Ishikawa (cell line): ENCODE data around the gene MAP4K3.

ENCODE experiments used
- CEBPB ChIP-seq: IDR thresholded peaks from 2 replicates; pipeline ENCODE4 v1.6.1; 2012
- CREB1 ChIP-seq: IDR thresholded peaks from 2 replicates; pipeline ENCODE4 v1.6.1; 2012; ENCODE audit warnings: low read depth
- EGR1 ChIP-seq: IDR thresholded peaks from 2 replicates; pipeline ENCODE4 v1.6.1; 2012
- EP300 ChIP-seq: IDR thresholded peaks from 2 replicates; pipeline ENCODE4 v1.6.1; 2012; ENCODE audit warnings: borderline replicate concordance
- FOXM1 ChIP-seq: IDR thresholded peaks from 2 replicates; pipeline ENCODE4 v1.6.1; 2012; ENCODE audit warnings: low read depth, borderline replicate concordance
- NFIC ChIP-seq: IDR thresholded peaks from 2 replicates; pipeline ENCODE4 v1.6.1; 2012
- RAD21 ChIP-seq: IDR thresholded peaks from 2 replicates; pipeline ENCODE4 v1.6.1; 2012; ENCODE audit warnings: low read depth
- TAF1 ChIP-seq: IDR thresholded peaks from 2 replicates; pipeline ENCODE4 v1.6.1; 2012; ENCODE audit warnings: low read depth, mild to moderate bottlenecking
- TCF12 ChIP-seq: IDR thresholded peaks from 2 replicates; pipeline ENCODE4 v1.6.1; 2012; ENCODE audit warnings: low read depth
- TEAD4 ChIP-seq: IDR thresholded peaks from 2 replicates; pipeline ENCODE4 v1.6.1; 2012
- YY1 ChIP-seq: IDR thresholded peaks from 2 replicates; pipeline ENCODE4 v1.6.1; 2012; ENCODE audit warnings: low read depth
- ZBTB7A ChIP-seq: IDR thresholded peaks from 2 replicates; pipeline ENCODE4 v1.6.1; 2012; ENCODE audit warnings: low read depth
- TF ChIP-seq, protein P1 (sequence below): IDR thresholded peaks from 2 replicates; pipeline ENCODE4 v1.6.1; 2012; ENCODE audit warnings: low read depth, mild to moderate bottlenecking
- TF ChIP-seq, protein P2 (sequence below): IDR thresholded peaks from 2 replicates; pipeline ENCODE4 v1.6.1; 2012
- TF ChIP-seq, protein P3 (sequence below): IDR thresholded peaks from 2 replicates; pipeline ENCODE4 v1.6.1; 2012

Gene MAP4K3

DNA sequence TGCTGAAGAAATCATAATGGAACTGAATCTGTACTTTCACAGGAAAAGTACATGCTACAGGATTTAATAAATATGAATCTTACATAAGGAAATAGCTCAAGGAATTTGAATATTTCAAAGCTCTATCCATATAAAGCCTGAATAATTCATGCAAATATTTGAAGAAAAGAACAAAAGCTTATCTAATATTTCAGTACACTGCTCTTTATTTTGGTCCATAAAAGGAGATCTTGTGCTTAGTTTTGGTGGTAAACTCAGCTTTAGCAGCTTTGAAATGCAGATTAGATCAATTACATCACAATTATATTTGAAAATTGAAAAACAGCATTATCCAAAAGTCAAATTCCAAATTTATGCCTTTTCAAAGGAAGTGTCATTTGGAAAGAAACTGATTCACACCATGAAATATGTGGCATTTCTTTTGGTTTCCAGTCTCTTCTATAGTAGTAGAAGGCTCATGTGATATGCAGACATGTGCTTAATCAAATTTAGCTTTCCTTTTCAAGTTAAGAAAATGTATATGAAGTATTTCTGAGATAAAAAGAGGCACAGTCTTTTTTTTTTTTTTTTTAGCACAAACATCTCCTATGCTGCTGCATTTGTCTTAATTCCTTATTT, 42.1 kb upstream of the MAP4K3 start:
- TF ChIP-seq YY1 (no peak), ZBTB7A (no peak), EGR1 (no peak), FOXM1 (no peak), RAD21 (no peak), TCF12 (no peak), EP300 (no peak), NFIC (no peak), TEAD4 (no peak)

DNA sequence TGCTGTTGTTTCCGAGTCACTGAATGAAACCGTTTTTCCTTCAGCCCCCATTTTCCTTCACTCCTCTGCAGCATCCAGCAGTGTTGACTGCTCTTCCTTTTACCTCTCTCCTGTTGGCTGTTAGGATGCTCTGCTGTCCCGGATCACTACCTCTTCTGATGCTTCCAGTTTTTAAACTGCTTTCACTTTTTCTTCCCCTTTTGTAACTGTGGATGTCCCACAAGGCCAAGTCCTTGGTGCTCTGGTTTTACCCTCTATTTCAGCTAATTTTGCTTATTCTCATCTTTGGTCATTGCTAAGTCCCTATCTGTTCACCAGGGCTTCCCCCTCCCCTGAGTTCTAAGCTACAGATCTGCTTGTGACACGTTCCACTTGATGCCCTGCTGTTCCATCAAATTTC, 39.4 kb upstream of the MAP4K3 start:
- TF ChIP-seq, protein P1, sequence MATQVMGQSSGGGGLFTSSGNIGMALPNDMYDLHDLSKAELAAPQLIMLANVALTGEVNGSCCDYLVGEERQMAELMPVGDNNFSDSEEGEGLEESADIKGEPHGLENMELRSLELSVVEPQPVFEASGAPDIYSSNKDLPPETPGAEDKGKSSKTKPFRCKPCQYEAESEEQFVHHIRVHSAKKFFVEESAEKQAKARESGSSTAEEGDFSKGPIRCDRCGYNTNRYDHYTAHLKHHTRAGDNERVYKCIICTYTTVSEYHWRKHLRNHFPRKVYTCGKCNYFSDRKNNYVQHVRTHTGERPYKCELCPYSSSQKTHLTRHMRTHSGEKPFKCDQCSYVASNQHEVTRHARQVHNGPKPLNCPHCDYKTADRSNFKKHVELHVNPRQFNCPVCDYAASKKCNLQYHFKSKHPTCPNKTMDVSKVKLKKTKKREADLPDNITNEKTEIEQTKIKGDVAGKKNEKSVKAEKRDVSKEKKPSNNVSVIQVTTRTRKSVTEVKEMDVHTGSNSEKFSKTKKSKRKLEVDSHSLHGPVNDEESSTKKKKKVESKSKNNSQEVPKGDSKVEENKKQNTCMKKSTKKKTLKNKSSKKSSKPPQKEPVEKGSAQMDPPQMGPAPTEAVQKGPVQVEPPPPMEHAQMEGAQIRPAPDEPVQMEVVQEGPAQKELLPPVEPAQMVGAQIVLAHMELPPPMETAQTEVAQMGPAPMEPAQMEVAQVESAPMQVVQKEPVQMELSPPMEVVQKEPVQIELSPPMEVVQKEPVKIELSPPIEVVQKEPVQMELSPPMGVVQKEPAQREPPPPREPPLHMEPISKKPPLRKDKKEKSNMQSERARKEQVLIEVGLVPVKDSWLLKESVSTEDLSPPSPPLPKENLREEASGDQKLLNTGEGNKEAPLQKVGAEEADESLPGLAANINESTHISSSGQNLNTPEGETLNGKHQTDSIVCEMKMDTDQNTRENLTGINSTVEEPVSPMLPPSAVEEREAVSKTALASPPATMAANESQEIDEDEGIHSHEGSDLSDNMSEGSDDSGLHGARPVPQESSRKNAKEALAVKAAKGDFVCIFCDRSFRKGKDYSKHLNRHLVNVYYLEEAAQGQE = no peak
- TF ChIP-seq NFIC (no peak), TAF1 (no peak), EP300 (no peak), ZBTB7A (no peak), FOXM1 (no peak), YY1 (no peak), RAD21 (no peak), EGR1 (no peak), CREB1 (no peak), CEBPB (no peak), TEAD4 (no peak)
- TF ChIP-seq, protein P2, sequence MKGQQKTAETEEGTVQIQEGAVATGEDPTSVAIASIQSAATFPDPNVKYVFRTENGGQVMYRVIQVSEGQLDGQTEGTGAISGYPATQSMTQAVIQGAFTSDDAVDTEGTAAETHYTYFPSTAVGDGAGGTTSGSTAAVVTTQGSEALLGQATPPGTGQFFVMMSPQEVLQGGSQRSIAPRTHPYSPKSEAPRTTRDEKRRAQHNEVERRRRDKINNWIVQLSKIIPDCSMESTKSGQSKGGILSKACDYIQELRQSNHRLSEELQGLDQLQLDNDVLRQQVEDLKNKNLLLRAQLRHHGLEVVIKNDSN = no peak
- TF ChIP-seq, protein P3, sequence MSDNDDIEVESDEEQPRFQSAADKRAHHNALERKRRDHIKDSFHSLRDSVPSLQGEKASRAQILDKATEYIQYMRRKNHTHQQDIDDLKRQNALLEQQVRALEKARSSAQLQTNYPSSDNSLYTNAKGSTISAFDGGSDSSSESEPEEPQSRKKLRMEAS = no peak

DNA sequence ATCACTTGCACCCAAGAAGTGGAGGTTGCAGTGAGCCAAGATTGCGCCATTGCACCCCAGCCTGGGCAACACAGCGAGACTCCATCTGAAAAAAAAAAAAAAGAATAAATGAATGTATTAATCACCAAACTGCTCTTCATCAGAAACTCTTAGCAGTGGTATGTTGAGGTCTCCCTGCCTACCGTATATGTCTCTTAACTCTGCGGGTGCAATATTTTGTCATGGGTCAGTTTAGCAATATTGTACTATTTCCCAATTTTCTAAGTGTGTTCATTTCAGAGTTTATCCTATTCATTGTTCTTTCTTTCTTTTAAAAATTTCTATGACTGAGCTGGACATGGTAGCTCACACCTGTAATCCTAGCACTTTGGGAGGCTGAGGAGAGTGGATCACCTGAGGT, 37.9 kb upstream of the MAP4K3 start:
- TF ChIP-seq NFIC = no peak
- no peak for TF ChIP-seq EP300
- TF ChIP-seq TCF12 = no peak
- TF ChIP-seq CREB1 = no peak
- no peak for TF ChIP-seq CEBPB
- TF ChIP-seq FOXM1 = no peak
- TF ChIP-seq, protein P3 = no peak
- no peak for TF ChIP-seq EGR1
- TF ChIP-seq, protein P2 = no peak
- no peak for TF ChIP-seq YY1
- no peak for TF ChIP-seq RAD21
- TF ChIP-seq TEAD4 = no peak
- no peak for TF ChIP-seq TAF1
- TF ChIP-seq, protein P1 = no peak
- TF ChIP-seq ZBTB7A = no peak

DNA sequence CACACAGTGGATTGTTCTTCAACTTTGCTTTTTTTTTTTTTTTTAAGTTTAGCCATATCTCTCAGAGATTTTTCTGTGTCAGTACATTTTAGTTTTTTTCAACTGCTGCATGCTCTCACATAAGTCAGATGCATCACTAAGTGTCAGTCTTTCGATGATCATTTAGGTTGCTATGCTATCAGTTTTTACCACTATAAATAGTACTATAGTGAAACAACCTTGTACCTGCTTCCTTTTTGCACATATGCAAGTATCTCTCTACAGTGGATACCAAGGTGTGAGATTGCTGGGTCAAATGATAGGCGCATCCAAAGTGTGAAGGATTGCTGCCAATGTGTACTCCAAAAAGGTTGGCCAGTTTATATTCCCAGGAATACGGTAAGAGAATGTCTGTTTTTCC, 33.5 kb upstream of the MAP4K3 start:
- TF ChIP-seq FOXM1 = no peak
- no peak for TF ChIP-seq CEBPB
- no peak for TF ChIP-seq TAF1
- no peak for TF ChIP-seq YY1
- no peak for TF ChIP-seq NFIC
- TF ChIP-seq TEAD4 = no peak
- no peak for TF ChIP-seq EP300
- TF ChIP-seq, protein P2 = no peak

DNA sequence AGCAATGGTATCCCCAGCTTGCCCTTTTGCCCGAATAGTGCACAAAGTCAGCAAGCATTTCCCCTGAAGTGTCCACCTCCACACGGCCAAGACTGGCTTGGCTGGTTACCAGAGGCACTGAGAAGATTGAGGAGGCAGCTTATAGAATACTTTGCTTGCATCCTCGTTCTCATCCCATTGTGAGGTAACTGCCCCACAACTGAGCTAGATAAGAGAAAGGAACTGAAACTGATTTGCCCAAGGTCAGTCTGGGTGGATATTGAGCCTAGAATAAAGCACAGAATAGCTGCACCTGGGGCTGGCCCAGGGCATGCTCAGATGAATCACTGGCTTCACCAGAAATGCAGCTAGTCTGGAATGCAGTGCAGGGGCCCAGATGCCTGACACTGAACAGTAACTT, 32.7 kb upstream of the MAP4K3 start:
- TF ChIP-seq FOXM1 (no peak), TEAD4 (peak; percentile 47; the same call in 1 of the 2 replicates), RAD21 (no peak), TCF12 (no peak), TAF1 (no peak), ZBTB7A (no peak), CREB1 (no peak), EGR1 (no peak), EP300 (no peak), NFIC (0 out of 2 replicates have a peak, but pooled peaks have one; percentile 27), CEBPB (no peak)
- TF ChIP-seq, protein P1 = no peak
- TF ChIP-seq, protein P3 = no peak
- TF ChIP-seq, protein P2 = no peak
